GM12872 (cell line): ENCODE measurements around the gene GALNT17.

Experiments used
- CTCF ChIP-seq: IDR thresholded peaks from 3 replicates; pipeline ENCODE4 v1.5.1; 2011; ENCODE audit warnings: low read depth, mild to moderate bottlenecking, low read length, moderate library complexity; ENCODE audit not compliant: insufficient read depth

The GALNT17 gene

GRCh38 chr7:71131256-71132126 lies 453 bp upstream of the GALNT17 start:
- no peak for TF ChIP-seq CTCF

- no peak for TF ChIP-seq CTCF
Observed at GRCh38 chr7:71132377-71133231, 660 bp downstream of the GALNT17 start.

- no peak for TF ChIP-seq CTCF
Observed at GRCh38 chr7:71133232-71133622, 1.3 kb downstream of the GALNT17 start.

GRCh38 chr7:71133856-71134255 lies 1.9 kb downstream of the GALNT17 start:
- TF ChIP-seq CTCF: no peak

DNA sequence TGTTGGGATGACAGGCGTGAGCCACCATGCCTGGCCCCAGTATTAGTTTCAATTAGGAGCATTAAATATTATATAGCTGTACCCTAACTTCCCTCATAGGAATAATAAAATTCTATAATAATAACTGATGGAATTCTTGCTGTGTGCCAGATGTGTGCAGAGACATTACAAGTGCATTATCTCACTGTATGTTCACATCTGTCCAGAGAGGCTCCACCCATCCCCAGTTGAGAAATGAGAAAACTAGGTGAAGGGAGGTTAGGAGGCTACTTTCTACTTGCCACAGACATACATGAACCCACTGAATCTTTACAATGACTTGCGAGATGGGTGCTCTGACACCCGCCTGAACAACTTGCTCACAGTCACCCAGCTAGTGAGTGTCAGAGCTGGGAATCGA lies 3.2 kb downstream of the GALNT17 start:
- TF ChIP-seq CTCF: no peak

- TF ChIP-seq CTCF: no peak
Observed at GRCh38 chr7:71135663-71136062, 3.7 kb downstream of the GALNT17 start.

DNA sequence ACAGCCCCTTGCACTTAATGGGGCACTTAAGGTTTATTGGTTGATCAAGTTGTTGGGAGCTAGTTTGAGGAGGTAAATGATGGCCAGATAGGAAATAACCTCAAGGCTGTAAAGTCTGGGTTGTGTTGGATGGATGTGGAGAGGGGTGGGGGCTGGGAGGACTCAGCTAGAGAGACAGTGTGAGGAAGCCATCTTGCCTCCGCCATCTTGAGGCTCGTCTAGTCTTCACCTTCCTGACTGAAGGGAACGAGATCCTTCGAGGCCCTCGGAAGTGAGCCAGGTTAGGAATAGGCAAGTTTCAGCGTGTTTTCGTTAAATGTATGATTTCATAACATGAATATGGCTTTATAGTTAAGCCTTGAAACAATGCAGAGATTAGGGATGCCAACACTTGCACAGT lies 5.5 kb downstream of the GALNT17 start:
- TF ChIP-seq CTCF: no peak
